ENCODE results near the gene IQGAP3.
"Not testable (repeated sequence)": the region's sequence is repeated elsewhere in the genome, so short reads cannot be mapped to it uniquely, and the experiment has no call there.

IQGAP3 gene, protein sequence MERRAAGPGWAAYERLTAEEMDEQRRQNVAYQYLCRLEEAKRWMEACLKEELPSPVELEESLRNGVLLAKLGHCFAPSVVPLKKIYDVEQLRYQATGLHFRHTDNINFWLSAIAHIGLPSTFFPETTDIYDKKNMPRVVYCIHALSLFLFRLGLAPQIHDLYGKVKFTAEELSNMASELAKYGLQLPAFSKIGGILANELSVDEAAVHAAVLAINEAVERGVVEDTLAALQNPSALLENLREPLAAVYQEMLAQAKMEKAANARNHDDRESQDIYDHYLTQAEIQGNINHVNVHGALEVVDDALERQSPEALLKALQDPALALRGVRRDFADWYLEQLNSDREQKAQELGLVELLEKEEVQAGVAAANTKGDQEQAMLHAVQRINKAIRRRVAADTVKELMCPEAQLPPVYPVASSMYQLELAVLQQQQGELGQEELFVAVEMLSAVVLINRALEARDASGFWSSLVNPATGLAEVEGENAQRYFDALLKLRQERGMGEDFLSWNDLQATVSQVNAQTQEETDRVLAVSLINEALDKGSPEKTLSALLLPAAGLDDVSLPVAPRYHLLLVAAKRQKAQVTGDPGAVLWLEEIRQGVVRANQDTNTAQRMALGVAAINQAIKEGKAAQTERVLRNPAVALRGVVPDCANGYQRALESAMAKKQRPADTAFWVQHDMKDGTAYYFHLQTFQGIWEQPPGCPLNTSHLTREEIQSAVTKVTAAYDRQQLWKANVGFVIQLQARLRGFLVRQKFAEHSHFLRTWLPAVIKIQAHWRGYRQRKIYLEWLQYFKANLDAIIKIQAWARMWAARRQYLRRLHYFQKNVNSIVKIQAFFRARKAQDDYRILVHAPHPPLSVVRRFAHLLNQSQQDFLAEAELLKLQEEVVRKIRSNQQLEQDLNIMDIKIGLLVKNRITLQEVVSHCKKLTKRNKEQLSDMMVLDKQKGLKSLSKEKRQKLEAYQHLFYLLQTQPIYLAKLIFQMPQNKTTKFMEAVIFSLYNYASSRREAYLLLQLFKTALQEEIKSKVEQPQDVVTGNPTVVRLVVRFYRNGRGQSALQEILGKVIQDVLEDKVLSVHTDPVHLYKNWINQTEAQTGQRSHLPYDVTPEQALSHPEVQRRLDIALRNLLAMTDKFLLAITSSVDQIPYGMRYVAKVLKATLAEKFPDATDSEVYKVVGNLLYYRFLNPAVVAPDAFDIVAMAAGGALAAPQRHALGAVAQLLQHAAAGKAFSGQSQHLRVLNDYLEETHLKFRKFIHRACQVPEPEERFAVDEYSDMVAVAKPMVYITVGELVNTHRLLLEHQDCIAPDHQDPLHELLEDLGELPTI (N-terminal part only)

DNA sequence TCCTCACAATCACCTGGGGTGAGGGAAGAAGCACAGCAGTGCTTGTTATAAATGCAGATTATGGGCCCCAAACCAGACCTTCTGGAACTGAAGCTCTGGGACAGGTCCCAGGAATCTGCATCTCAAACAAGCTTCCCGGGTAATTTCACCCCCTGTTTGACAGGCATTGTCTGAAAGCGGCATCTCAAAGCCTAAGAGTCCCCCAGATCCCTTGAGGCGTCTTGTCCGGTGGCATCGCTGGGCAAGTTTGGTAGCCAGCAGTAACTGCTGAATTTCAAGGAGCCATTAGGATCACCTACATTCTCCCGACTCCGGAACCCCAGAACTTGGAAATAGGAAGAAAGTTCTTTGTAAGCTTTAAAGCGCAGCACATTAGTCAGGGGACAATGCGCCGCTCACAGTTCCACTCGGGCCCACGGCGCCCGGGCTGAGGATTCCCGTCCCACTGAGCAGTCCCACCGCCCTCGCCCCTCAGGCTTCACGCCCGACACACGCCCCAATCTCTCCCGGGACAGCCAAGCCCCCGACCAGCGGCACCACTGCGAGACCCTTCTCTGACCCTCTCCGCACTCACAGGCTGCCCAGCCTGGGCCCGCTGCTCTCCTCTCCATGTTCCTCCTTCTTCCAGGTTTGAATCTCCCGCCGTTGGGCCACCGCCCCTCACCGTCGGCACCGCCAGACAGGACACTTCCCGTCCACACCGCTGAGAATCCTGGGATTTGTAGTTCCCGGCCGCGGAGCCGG, at the start of gene IQGAP3:
TSS of gene IQGAP3 (minus strand) at position 647 of the 744 bp plus-strand sequence. CDS start at position 611, 36 bp downstream.
- peak; percentile 81 for DNase-seq

DNA sequence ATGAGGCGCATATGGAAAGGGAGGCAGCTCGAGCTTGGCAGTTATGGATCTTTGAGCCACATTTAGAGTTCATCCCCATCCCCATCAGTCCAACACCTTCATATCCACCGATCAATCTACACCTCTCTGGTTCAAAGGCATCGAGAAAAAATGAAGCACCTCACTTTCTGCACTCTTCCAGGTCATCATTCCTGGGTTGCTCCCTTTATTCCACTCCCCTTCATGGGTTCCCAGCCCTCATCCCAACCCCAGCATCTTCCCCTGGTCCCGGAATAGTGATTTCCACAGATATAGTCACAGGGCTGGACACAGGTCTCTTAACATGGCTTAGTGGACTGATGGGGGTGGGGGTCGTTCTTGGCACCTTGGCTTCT, 47.2 kb upstream of the IQGAP3 start:
- DNase-seq: no peak

DNA sequence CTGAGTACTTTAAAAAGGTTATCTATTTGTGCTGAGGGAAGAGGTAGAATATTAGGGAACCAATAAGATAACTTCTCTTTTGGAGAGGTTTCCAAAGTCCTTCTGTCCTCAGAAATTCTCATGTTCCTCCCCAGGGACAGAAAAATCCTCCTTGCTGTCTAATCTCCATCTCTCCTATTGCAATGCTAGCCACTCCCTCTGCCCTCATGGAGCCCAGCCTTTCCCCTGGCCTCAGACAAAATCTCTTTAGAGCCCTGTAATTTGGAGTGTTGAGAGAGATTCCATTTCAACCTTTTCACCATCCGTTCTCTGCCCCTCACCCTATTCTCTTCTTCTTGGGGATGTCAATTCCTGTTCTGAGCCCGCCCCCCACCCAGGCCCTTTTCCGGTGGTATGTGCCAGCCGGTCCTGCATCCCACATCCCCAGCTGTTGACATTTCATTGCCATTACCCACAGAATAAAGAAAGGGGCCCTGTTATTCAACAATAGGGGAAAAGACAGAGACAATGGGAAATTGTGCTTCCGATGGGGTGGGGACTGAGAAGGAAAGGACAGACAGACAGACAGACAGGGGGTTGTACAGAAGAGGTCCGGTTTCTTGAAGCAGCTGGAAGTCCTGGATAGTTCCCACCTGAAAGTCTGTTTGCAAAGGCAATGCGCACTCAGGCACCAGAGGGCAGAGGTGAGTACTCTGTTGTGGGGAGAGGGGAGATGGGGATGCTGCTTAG, 46.7 kb upstream of the IQGAP3 start, which contains the start of gene HAPLN2:
TSS of gene HAPLN2 (plus strand) at position 563 of the 729 bp plus-strand sequence. CDS start 4,076 bp downstream, outside the sequence.
- no peak for DNase-seq

DNA sequence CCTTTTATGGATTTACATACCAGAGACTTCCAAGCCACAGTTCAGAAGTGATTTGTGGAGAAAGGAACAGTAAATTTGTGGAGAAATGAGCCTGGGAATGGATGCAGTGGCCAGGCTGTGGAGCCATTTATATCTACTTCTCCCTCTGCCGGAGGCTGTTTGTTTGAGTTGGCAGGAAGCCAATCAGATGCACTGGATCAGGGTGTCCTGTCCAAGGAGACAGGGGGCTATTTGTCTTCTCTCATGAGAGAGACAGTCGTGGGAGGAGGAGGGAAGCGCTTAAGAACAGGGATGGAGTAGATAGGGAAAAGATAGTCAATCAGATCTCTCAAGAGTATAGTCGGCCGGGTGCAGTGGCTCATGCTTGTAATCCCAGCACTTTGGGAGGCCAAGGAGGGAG, 44.1 kb upstream of the IQGAP3 start:
- DNase-seq: no peak

DNA sequence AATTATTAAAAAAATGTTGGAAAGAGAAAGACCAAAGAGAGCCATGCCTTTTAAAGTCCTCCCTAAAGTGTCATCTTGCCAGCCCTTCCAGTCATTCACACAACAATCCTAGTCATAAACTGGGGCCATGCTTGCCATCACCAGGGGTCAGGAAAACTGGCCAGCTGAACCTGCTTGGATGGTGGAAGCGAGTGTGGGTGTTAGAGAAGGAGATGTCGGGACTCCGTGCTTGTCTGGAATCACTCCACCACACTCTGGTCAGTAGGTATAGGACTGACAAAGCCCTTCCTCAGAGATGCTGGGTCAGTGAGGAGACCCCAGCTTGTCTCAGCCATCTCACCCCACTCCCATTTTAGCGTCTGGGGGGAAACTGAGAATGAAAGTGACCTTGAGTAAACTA, 43.6 kb upstream of the IQGAP3 start:
- no peak for DNase-seq

DNA sequence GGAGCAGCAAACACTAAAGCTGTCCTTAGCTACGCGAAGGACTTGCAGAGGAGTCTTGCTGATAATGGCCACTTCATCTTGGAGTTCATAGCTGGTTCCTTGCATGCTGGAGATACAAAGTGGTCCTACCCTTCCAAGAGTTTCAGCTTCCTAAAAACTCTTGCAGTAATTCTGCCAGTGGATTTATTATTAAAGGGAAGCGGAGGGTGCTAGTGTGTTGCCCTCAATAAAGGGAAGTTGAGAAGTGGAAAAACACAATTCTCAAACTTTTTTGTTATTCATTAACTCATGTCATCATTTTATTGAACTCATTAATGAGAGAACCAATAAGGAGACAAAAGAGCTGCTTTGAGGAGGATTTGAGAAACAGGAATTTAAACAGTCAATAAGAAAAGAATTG, 40.3 kb upstream of the IQGAP3 start:
- no peak for DNase-seq

DNA sequence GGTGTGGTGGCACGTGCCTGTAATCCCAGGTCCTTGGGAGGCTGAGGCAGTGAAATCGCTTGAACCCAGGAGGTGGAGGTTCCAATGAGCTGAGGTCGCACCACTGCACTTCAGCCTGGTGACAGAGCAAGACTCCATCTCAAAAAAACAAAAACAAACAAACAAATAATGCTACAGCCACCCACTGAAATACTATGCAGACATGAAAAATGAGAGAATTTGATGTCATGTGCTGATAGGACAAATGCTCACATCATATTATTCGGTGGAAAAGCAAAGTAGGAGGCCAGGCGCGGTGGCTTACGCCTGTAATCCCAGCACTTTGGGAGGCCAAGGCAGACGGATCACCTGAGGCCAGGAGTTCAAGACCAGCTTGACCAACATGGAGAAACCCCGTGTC, 37.7 kb upstream of the IQGAP3 start:
- not testable (repeated sequence) for DNase-seq

DNA sequence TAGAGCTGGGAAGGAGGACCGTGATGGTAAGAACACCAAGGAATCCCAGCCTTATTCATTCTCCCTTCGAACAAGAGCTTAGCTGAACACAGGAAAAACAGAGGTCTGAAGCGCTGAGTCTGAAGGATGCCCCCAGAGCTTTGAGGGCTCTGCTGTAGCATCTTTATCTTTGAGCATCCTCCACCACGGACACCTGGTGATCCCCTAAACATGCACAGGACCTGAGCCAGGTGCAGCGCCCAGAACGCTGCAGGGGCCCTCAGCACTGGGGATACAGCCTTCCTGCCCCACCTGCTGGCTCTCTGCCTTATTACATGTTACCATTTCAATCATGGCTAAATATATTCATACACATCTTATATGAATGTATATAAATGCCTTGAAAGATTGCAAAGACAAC, 36.6 kb upstream of the IQGAP3 start:
- peak; percentile 75 for DNase-seq

DNA sequence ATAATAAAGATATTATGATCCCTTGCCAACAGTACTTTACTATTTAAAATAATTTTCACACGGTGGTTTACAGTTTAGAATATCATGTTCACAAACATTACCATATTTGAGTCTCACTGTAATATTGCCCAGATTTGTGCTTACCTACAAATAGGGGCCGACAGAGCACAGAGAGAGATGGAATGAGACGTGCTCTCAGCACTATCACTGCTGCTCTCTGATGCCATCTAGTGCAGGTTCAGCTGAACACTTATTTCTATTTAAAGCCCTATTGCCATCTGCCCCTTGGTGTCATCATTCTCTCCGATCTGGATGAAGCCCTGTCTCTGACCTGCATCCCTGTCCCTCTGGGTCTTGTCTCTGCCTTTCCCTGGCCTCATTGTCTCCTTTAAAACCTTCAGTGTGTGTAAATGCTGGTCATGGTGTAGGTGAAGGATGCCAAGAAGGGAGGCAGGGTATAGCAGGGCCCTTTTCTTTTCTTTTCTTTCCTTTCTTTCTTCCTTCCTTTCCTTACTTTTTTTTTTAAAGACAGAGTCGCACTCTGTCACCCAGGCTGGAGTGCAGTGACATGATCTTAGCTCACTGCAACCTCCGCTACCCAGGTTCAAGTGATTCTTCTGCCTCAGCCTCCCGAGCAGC, 35.8 kb upstream of the IQGAP3 start:
- peak; percentile 76 for DNase-seq

DNA sequence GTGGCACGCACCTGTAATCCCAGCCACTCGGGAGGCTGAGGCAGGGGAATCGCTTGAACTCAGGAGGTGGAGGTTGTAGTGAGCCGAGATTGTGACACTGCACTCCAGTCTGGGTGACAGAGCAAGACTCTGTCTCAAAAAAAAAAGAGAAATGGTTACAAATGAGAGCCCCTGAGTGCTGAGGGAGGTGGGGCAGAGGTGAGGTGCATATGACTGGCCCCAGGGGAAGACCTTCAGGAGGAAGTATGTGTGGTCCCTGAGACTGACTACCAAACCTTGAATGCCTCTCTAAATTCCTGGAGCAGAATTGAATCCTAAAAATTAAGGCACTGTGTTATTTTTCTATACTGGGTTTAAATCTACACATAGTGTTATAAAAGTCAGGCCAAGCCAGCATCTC, 35.0 kb upstream of the IQGAP3 start:
- not testable (repeated sequence) for DNase-seq

DNA sequence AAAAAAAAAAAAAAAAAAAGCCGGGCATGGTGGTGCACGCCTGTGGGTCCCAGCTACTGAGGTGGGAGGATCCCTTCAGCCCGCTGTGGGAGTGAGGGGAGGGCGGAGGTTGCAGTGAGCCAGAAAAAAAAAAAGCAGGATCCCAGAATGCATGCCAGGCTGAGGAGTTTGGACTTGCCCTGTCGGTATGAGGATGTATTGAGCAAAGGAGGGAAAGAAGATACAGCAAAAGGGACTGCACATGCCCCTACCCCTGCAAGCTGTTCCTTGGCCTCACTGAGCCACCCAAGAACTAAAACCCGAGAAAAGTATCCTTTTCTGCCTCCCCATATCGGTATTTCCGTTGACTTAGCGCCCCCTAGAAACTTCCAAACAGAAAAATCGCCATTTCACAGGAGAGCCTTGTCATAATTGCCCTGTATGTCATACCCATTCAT, 30.2 kb upstream of the IQGAP3 start:
- DNase-seq: no peak

DNA sequence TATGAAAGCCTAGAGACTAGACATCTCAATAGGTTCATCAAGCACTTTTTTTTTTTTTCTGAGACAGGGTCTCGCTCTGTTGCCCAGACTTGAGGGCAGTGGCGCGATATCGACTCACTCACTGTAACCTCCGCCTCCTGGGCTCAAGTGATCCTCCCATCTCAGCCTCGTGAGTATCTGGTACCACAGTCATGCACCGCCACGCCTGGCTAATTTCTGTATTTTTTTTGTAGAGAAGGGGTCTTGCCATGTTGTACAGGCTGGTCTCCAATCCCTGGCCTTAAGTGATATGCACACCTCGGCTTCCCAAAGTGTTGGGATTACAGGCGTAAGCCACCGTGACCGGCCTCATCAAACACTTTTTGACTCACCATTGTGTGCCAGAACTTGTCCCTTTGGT, 29.5 kb upstream of the IQGAP3 start:
- DNase-seq: no peak

DNA sequence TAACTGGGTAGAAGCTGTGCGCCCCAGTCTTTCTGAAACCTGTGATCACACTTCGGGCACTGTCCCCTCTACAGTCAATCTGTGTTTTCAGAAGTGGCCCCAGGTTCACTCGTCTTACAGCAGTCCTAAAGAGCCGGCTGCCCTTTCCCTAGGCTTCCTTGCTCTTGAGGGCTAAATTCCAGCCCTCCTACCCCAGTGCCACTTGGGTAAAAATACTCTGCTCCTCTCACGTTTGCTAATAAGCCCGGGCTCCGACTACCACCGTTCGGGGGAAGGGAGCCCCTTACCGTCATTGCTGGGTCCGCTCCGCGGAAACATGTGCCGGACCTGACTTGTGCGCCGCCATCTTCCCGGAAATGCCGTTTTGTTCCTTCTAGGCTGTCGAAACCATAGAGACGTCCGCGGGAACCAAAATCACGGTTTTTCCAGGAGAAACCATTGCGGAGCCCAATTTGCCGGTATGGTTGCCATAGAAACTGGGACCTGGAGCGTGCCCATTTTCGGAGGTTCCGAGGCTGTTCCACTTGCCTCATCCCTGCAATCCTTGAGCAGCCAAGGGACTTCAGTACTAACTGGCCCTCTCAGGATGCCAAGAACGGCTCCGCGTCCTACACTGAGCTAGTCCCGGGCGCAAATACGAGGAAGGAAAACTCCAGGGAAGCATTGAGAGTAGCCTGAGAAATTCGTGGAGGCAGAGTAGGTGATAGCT, 28.9 kb upstream of the IQGAP3 start, which contains the start of gene GPATCH4:
TSS of gene GPATCH4 (minus strand) at position 358 of the 709 bp plus-strand sequence.
- peak; percentile 90 for DNase-seq

DNA sequence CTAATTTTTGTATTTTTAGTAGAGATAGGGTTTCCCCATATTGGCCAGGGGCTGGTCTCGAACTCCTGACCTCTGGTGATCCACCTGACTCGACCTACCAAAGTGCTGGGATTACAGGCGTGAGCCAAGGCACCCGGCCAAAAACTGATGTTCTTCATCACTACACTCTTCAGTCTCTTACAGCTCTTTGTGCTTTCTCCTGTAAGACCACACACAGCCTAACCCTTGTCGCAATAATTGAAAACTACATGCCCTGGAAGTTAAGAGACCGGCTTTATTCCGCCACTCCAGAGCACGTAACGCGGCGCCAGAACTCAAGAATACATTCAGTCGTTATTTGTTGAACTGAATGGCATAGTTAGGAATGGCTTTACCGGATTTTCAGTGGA, 28.4 kb upstream of the IQGAP3 start:
- no peak for DNase-seq

DNA sequence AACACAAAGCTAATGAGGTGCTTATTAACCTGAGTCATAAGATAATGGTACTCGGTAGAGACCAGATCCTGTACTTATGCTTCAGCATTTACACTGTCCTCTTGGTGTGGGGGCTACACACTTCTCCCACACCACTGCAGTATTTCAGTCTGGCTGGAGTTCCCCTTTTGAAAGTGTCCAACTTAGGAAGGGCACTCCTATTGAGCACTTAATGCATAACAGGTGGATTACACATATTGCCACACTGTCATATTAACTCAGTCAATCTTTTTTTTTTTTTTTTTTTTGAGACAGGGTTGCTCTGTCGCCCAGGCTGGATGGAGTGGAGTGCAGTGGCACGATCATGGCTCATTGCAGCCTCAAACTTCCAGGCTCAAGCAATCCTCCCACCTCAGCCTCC, 27.4 kb upstream of the IQGAP3 start:
- no peak for DNase-seq

DNA sequence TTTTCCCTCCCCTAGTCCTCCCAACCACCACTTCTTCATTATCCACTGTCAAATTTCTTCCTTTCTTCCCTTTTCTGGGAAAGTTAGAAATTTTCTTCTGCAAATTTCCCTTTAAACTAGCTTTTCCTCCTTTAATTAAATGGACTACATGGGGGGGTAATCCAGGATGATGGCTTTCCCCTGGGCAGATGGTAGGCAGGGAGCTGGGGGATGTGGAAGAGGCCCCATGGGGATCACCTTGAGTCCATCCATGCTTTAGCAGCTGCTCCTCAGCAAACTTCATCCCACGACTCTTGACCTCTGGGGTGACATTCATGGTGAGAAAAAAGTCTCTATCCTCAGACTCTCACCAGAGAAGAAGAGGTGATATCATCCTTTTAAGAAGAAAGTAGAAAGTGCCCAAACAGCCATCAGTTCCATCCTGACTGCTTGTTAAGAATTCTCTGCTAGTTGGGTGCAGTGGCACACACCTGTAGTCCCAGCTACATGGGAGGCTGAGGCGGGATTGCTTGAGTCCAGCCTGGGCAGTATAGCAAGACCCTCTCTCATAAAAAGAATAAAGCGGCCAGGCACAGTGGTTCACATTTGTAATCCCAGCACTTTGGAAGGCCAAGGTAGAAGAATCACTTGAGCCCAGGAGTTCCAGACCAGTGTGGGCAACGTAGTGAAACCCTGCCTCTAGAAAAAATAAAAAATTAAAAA, 26.5 kb upstream of the IQGAP3 start:
- no peak for DNase-seq

DNA sequence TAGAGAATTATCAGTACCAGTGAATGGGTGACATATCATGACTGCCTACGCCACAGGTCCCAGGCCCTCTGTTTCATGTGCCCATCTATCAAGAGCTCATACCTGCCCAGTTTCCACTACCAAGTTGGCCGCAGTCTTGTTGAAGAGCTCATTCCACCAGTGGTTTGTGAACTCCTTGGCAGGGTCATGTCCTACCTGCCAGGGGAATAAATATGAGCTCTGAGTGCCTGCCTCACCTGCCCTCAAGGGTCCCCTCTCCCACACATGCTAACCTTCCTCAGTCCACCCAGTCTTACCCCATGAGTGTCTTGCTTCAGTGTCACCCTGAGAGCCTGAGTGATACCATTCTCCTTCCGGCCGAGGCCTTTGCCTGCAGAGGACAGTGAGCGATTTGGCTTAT, 25.8 kb upstream of the IQGAP3 start:
- DNase-seq: no peak

DNA sequence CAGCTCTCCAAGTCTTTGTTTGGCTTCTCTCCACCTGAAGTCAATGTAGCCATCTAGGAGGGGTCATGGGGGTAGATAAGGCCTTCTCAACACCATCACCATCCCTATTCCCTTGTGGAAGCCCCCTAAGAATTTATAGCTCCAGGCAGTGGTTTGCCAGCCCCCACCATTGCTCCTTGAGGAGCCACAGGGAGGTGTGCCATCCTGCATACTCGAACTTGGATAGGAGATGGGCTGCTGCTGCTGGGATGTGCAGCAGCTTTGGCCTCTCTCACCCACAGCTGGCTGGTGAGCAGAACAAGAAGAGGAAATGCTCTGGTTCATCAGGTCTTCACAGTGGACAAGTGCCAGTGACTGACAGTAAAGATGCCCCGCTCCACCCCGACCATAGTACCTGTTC, 24.1 kb upstream of the IQGAP3 start:
- DNase-seq: no peak

DNA sequence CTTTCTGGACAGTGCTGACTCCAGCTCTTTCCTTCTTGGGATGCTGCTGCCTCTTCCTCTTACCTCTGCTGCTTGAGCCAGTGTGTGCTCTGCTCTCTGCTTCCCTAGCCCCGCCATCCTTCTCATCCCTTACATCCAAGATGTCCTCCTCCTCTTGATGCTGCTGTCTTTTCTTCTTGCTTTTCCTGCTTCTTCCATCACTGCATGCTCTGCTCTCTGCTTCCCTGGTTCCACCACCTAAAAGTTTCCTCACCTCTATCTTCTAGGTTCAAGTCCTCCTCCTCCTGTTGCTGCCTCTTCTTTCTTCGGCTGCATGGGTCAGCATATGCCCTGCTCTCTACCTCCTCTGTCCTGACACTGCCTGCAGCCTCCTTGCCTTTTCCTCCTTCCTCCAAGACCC, 22.7 kb upstream of the IQGAP3 start:
- DNase-seq: no peak

DNA sequence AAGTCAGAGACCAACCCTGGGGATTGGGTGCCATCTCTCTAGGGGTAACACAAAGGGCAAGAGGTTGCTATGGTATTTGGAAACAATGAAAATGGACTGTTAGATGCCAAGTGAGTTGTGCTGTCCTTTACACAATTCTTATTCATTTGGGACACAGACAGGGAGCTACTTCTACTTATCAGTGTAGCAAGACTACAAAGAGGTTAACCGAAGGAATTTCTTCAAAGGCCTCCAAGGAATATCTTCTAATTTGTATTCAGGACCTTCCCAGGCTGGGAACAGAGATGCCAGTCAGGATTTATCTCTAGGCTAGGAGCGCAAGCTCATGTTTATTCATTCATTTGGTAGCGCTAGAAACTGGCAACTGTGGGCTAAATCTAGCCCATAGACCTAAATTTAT, 21.8 kb upstream of the IQGAP3 start:
- DNase-seq: no peak
